ENCODE results near the gene TMEM8B. TPM values are rescaled to one million over a fixed set of nuclear protein-coding genes. Genes with fewer than 3 reads are reported as not detected.
A peak's percentile ranks its signal among the peaks of the same experiment; 100 is the strongest.

Gene TMEM8B
- total and polyA plus RNA-seq, 9 of the 15 experiments (the other 6 are each of a cell fraction or from before 2014, with no cell fraction given), result 0.01 to 2.2 (median 1.1) TPM

GRCh38 chr9:35835766-35836165 lies 6.7 kb downstream of the TMEM8B start:
- ATAC-seq (no peak), DNase-seq (ENCODE audit: extremely low read depth in 1 of 4, low spot score in 3 of 4) (no peak), FAIRE-seq (peak; percentile 19)
- Histone ChIP-seq H2AFZ (ENCODE audit: low read depth, low read length) (no peak overlapping the region), H3K79me2 (ENCODE audit: control insufficient read depth, insufficient read depth, low read length) (no peaks in the 10 kb centered on the region), H3K9ac (ENCODE audit: insufficient read depth in 1 of 2, low read depth in 2 of 2, low read length in 2 of 2) (no peak overlapping the region), H3K27ac (ENCODE audit: extremely low read depth, low read depth, low read length) (no peak overlapping the region), H4K20me1 (replicated peaks; ENCODE audit: control insufficient read depth, insufficient read depth, low read length) (no peaks in the 10 kb centered on the region), H3K4me1 (replicated peaks in 1 of 2; ENCODE audit: control insufficient read depth in 2 of 2, insufficient read depth in 2 of 2, low read length in 2 of 2) (peaks cover 6 to 7% of the 10 kb centered on the region in 2 experiments; a peak in 3 of 5 replicates), H3K27me3 (ENCODE audit: control insufficient read depth in 2 of 2, insufficient read depth in 2 of 2, low read length in 2 of 2) (peaks cover 0 to 20% of the 10 kb centered on the region in 2 experiments; a peak in 2 of 5 replicates), H3K36me3 (ENCODE audit: control insufficient read depth, insufficient read depth, low read length) (no peaks in the 10 kb centered on the region), H3K4me3 (no peak overlapping the region), H3K9me3 (replicated peaks; ENCODE audit: control insufficient read depth, insufficient read depth, low read depth, low read length) (no peaks in the 10 kb centered on the region), H3K9me1 (ENCODE audit: control insufficient read depth, insufficient read depth, low read length) (no peaks in the 10 kb centered on the region), H3K4me2 (ENCODE audit: insufficient read depth, low read length) (no peak overlapping the region)
- 61% methylated on average over 2 of the region's 2 CpGs for WGBS (ENCODE audit: insufficient coverage, low coverage, missing lambda C conversion rate)
- BruUV-seq (replicated peaks), result no TSS peak
- in situ Hi-C loops (cut with MboI), result no loop called here
- ChIA-PET CTCF (ENCODE audit: low intra/inter-chr PET ratio) (no interaction called here), POLR2A (interaction anchor here (0.6 to 0.9 kb wide), 3 partner anchors 75 to 432 kb away, joined by 3 to 5 read pairs (median 3); no protein-coding TSS in a partner anchor)
- intact Hi-C loops (cut with micrococcal nuclease), result no loop called here
- TF ChIP-seq ZNF79 (CRISPR knock-in tag; IDR thresholded peaks at IDR 0.05; ENCODE audit: low read depth) (no peak), CREB1 (IDR thresholded peaks at IDR 0.05) (no peak), CREB1 (CRISPR knock-in tag; IDR thresholded peaks at IDR 0.05) (no peak), COPS2 (conservative IDR thresholded peaks at IDR 0.05) (no peak), ARID4B (CRISPR knock-in tag; IDR thresholded peaks at IDR 0.05) (no peak), THAP12 (CRISPR knock-in tag; IDR thresholded peaks at IDR 0.05) (no peak), KLF10 (CRISPR knock-in tag; IDR thresholded peaks at IDR 0.05) (no peak), ATF6 (CRISPR knock-in tag; IDR thresholded peaks at IDR 0.05) (no peak), SAFB2 (IDR thresholded peaks at IDR 0.05; ENCODE audit: borderline replicate concordance, low read depth, low read length, severe bottlenecking) (no peak), EP400 (IDR thresholded peaks at IDR 0.05) (no peak), THRAP3 (IDR thresholded peaks at IDR 0.05; ENCODE audit: borderline replicate concordance) (no peak), BHLHE40 (IDR thresholded peaks at IDR 0.05; ENCODE audit: low read length) (no peak)
